ENCODE measurements around the gene ITGBL1. TPM values are rescaled to one million over a fixed set of nuclear protein-coding genes. Genes with fewer than 3 reads are reported as not detected.

The ITGBL1 gene
- total and polyA plus RNA-seq, 2 of the 8 experiments (the other 6 are each of a cell fraction or from before 2014, with no cell fraction given): not detected

GRCh38 chr13:101611491-101612475 lies 159.3 kb downstream of the ITGBL1 start:
- Histone ChIP-seq H2AK5ac (ENCODE audit: low read depth, low read length) (no peak overlapping the region), H2AFZ (ENCODE audit: low read length) (no peak overlapping the region), H3K18ac (ENCODE audit: extremely low read depth, low read length) (no peak overlapping the region), H3K27ac (ENCODE audit: low read depth, low read length) (no peak overlapping the region), H3K23ac (ENCODE audit: insufficient read length) (no peak overlapping the region), H3K4ac (replicated peaks; ENCODE audit: insufficient read length, low read depth, low read length) (no peak overlapping the region), H3K4me2 (ENCODE audit: insufficient read depth in 1 of 2, low read depth in 2 of 2, low read length in 2 of 2) (no peak overlapping the region), H3K4me1 (replicated peaks in 1 of 4; ENCODE audit: control insufficient read depth in 3 of 4, insufficient read depth in 4 of 4, low read length in 3 of 4) (no peaks in the 10 kb centered on the region), H3K23me2 (ENCODE audit: low read depth, low read length) (no peaks in the 10 kb centered on the region), H3K27me3 (replicated peaks in 1 of 4; ENCODE audit: control insufficient read depth in 3 of 4, extremely low read depth in 1 of 4, insufficient read depth in 3 of 4, low read length in 3 of 4) (no peaks in the 10 kb centered on the region), H3K56ac (replicated peaks; ENCODE audit: insufficient read length, low read depth, low read length) (no peak overlapping the region), H3K9me3 (ENCODE audit: insufficient read depth in 2 of 2, low read depth in 1 of 2, low read length in 1 of 2) (no peaks in the 10 kb centered on the region), H3K4me3 (ENCODE audit: extremely low read depth in 1 of 4, insufficient read depth in 2 of 4, low read depth in 3 of 4, low read length in 4 of 4) (no peak overlapping the region), H2BK12ac (ENCODE audit: low read depth, low read length) (no peak overlapping the region), H3K36me3 (ENCODE audit: control insufficient read depth in 2 of 4, insufficient read depth in 4 of 4, low read length in 3 of 4) (no peaks in the 10 kb centered on the region), H3K79me2 (ENCODE audit: control insufficient read depth in 1 of 2, insufficient read depth in 2 of 2, low read length in 2 of 2) (no peaks in the 10 kb centered on the region), H4K91ac (replicated peaks; ENCODE audit: insufficient read length, low read length) (no peak overlapping the region), H3K79me1 (ENCODE audit: low read depth, low read length) (no peaks in the 10 kb centered on the region), H4K20me1 (replicated peaks in 1 of 2; ENCODE audit: control insufficient read depth in 1 of 2, insufficient read depth in 2 of 2, low read length in 2 of 2) (no peaks in the 10 kb centered on the region), H2BK5ac (ENCODE audit: low read depth, low read length) (no peak overlapping the region), H2BK120ac (replicated peaks; ENCODE audit: low read depth, low read length) (no peak overlapping the region), H3K14ac (ENCODE audit: insufficient read length) (no peak overlapping the region), H4K5ac (ENCODE audit: insufficient read length, low read depth, low read length) (no peak overlapping the region), H2BK15ac (ENCODE audit: low read length) (no peak overlapping the region), H2BK20ac (ENCODE audit: low read length) (no peak overlapping the region), H3K9ac (replicated peaks in 1 of 4; ENCODE audit: extremely low read depth in 1 of 4, low read depth in 3 of 4, low read length in 3 of 4) (no peak overlapping the region), H4K8ac (ENCODE audit: extremely low read depth, insufficient read depth, low read length) (no peak overlapping the region)
- FAIRE-seq: no peak
- TF ChIP-seq RNF2 (IDR thresholded peaks at IDR 0.05; ENCODE audit: borderline replicate concordance, low read depth, low read length, missing control alignments, poor library complexity, severe bottlenecking) (no peak), RXRA (IDR thresholded peaks at IDR 0.05; ENCODE audit: insufficient read depth, low read depth, low read length) (no peak)
- 90% methylated on average over 5 of the region's 5 CpGs; no CpG with 5 or more reads in 1 of the 2 experiments for WGBS, 2 experiments (ENCODE audit: extremely low coverage in 1 of 2, insufficient coverage in 1 of 2, insufficient read length in 1 of 2, insufficient replicate concordance in 2 of 2, low coverage in 1 of 2, low lambda C conversion rate in 2 of 2, missing lambda C conversion rate in 1 of 2)
- no peak for DNase-seq (ENCODE audit: low read depth in 1 of 2, low spot score in 2 of 2)
- ChIA-PET POLR2A (ENCODE audit: partially characterized antibody) (no interaction called here), CTCF (ENCODE audit: partially characterized antibody) (interaction anchor here (0.6 to 1.2 kb wide), 3 partner anchors 27 to 483 kb away, joined by 3 to 4 read pairs (median 3); no protein-coding TSS in a partner anchor)
